ENCODE results near the gene HEPHL1.

The HEPHL1 gene

GRCh38 chr11:94027210-94027609 is 6.1 kb downstream of the HEPHL1 start:
- TF ChIP-seq, protein P1, sequence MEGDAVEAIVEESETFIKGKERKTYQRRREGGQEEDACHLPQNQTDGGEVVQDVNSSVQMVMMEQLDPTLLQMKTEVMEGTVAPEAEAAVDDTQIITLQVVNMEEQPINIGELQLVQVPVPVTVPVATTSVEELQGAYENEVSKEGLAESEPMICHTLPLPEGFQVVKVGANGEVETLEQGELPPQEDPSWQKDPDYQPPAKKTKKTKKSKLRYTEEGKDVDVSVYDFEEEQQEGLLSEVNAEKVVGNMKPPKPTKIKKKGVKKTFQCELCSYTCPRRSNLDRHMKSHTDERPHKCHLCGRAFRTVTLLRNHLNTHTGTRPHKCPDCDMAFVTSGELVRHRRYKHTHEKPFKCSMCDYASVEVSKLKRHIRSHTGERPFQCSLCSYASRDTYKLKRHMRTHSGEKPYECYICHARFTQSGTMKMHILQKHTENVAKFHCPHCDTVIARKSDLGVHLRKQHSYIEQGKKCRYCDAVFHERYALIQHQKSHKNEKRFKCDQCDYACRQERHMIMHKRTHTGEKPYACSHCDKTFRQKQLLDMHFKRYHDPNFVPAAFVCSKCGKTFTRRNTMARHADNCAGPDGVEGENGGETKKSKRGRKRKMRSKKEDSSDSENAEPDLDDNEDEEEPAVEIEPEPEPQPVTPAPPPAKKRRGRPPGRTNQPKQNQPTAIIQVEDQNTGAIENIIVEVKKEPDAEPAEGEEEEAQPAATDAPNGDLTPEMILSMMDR (IDR thresholded peaks at IDR 0.05): no peak

DNA sequence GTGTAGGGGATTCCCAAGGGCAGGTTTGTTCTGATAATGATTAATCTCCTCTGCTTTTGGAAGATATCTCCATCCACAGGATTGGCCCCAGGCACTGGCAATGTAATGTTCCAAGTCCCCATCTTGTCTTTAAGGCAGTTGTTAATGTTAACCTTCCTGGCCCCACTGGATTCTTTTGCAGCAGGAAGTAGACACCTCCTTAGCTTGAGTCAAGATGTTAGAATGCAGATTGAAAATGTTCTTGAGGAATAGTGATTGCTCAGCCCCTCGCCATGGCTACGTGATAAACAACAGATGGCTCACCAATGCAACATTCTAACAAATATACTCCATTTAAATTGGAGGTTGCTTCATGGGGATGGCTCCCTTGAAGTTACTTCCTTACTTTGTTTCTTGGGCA is 7.3 kb downstream of the HEPHL1 start:
- TF ChIP-seq, protein P1 (IDR thresholded peaks at IDR 0.05): no peak

GRCh38 chr11:94030059-94030458 is 8.9 kb downstream of the HEPHL1 start:
- TF ChIP-seq, protein P1 (IDR thresholded peaks at IDR 0.05): no peak

- TF ChIP-seq, protein P1 (IDR thresholded peaks at IDR 0.05): no peak
These were observed 10.5 kb downstream of the HEPHL1 start for GRCh38 chr11:94031625-94032024.

DNA sequence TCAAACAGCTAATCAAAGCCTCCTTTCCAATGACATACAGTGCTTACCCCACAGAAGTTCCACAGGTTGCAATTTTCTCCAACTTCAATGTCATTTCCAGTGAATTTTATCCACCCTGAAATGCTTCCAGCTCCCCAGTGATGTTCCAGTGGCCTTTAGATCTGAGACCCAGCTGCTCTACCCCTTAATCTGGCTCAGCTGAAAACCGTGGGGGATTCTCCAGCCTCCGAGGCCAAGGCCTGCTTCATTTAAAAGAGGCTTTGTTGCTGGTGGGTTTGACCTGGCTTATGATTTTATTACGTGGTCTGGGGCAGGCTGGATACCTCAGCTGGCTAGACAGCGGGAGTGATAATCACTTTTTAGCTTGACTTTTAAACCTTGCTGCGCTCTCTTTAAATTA is 10.9 kb downstream of the HEPHL1 start:
- TF ChIP-seq, protein P1 (IDR thresholded peaks at IDR 0.05): no peak

DNA sequence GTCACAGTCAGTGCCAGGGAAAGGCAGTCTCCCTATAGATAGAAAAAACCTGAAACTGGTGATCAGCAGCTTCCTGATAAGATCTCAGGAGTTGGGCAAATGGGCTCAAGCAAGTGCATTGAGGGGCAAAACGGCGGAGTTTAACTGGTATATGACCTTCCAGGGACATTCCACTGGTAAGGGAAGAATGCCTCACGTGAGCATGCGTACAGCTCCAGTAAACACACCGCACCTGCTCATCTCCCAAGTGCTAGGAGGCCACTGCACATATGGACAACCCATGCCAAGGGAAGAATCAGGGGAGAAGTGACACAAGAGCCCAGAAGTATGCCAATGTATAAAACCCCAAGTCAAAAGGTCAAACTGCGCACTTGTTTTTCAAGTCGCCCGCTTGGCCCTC is 11.6 kb downstream of the HEPHL1 start:
- TF ChIP-seq, protein P1 (IDR thresholded peaks at IDR 0.05): no peak

GRCh38 chr11:94034207-94034606 is 13.1 kb downstream of the HEPHL1 start:
- TF ChIP-seq, protein P1 (IDR thresholded peaks at IDR 0.05): no peak

- TF ChIP-seq, protein P1 (IDR thresholded peaks at IDR 0.05): no peak
These were observed 14.9 kb downstream of the HEPHL1 start for GRCh38 chr11:94036096-94036495.

All from LNCAP (cell line).